Nucleus accumbens (tissue), 56 donors: Measurements from ENCODE around the gene TNKS1BP1.

Experiments used
- DNase-seq, 56 donors: peaks; one replicate each; lab custom pipeline; 2025; lab: John Stamatoyannopoulos, UW

Gene TNKS1BP1

GRCh38 chr11:57314221-57314973, 10.4 kb downstream of the TNKS1BP1 start:
- no peak for DNase-seq

GRCh38 chr11:57313788-57314135, 11.0 kb downstream of the TNKS1BP1 start:
- no peak for DNase-seq

- DNase-seq, result no peak
Measured at GRCh38 chr11:57313071-57313787, 11.5 kb downstream of the TNKS1BP1 start.

- DNase-seq, result no peak
Measured at GRCh38 chr11:57312511-57313021, 12.2 kb downstream of the TNKS1BP1 start.

- DNase-seq, result peak in 52 of 56 donors; percentile 12 to 82 (median 52)
Measured at GRCh38 chr11:57311109-57311936, 13.4 kb downstream of the TNKS1BP1 start.

- peak in 1 of 56 donors; percentile 19 for DNase-seq
Measured at GRCh38 chr11:57310630-57311086, 14.1 kb downstream of the TNKS1BP1 start.

- no peak for DNase-seq
Measured at GRCh38 chr11:57310091-57310490, 14.7 kb downstream of the TNKS1BP1 start.

GRCh38 chr11:57309106-57310059, 15.4 kb downstream of the TNKS1BP1 start:
- no peak for DNase-seq

- DNase-seq, result no peak
Measured at GRCh38 chr11:57308426-57309060, 16.2 kb downstream of the TNKS1BP1 start.

GRCh38 chr11:57307666-57308270, 17.0 kb downstream of the TNKS1BP1 start:
- DNase-seq, result no peak

GRCh38 chr11:57306940-57307565, 17.7 kb downstream of the TNKS1BP1 start:
- no peak for DNase-seq

GRCh38 chr11:57306161-57306876, 18.4 kb downstream of the TNKS1BP1 start:
- no peak for DNase-seq

- no peak for DNase-seq
Measured at GRCh38 chr11:57305523-57305922, 19.2 kb downstream of the TNKS1BP1 start.

- peak in 2 of 56 donors; percentile 17 for DNase-seq
Measured at GRCh38 chr11:57303990-57304579, 20.7 kb downstream of the TNKS1BP1 start.

GRCh38 chr11:57303280-57303989, 21.3 kb downstream of the TNKS1BP1 start:
- DNase-seq, result no peak

GRCh38 chr11:57302489-57302888, 22.3 kb downstream of the TNKS1BP1 start:
- no peak for DNase-seq
